Neutrophil (primary cell): ENCODE results near the gene CCBE1.

ENCODE experiments used
- H3K27ac ChIP-seq: fragments of 200-600 bp; sonication (generic); 2 replicates; pipeline ENCODE4 v1.5.1; 2016; ENCODE audit warnings: mild to moderate bottlenecking, moderate library complexity
- H3K27me3 ChIP-seq: fragments of 200-600 bp; sonication (generic); 2 replicates; pipeline ENCODE4 v1.6.0; 2016; ENCODE audit warnings: mild to moderate bottlenecking
- H3K36me3 ChIP-seq: fragments of 200-600 bp; sonication (generic); 2 replicates; pipeline ENCODE4 v1.5.1; 2017
- H3K4me1 ChIP-seq, 2 experiments: fragments of 200-600 bp in 1 of 2; sonication (generic) in 1 of 2; 1 replicate in 1 of 2; 2 replicates in 1 of 2; pipeline versions ENCODE4 v1.5.1 to v1.6.1; 2013 to 2016; ENCODE audit warnings: low read depth in 1 of 2, low read length in 1 of 2, mild to moderate bottlenecking in 1 of 2, moderate library complexity in 1 of 2; ENCODE audit not compliant: control insufficient read depth in 1 of 2, insufficient read depth in 1 of 2
- H3K4me3 ChIP-seq, 2 experiments: fragments of 200-600 bp in 1 of 2; sonication (generic) in 1 of 2; 1 replicate in 1 of 2; 2 replicates in 1 of 2; pipeline ENCODE4 v1.5.1; 2013 to 2016; ENCODE audit warnings: low read depth in 1 of 2, low read length in 1 of 2, mild to moderate bottlenecking in 1 of 2, moderate library complexity in 1 of 2
- H3K9me3 ChIP-seq: fragments of 200-600 bp; sonication (generic); 2 replicates; pipeline ENCODE4 v1.5.1; 2016
- CTCF ChIP-seq: fragments of 200-600 bp; sonication (generic); IDR thresholded peaks from 2 replicates; pipeline ENCODE4 v1.5.1; 2016; ENCODE audit warnings: antibody characterized with exemption

CCBE1 gene

GRCh38 chr18:59729781-59730180 is 32.6 kb upstream of the CCBE1 start:
- H3K9me3 ChIP-seq: no peaks in the 10 kb centered on the region
- no peak for TF ChIP-seq CTCF

DNA sequence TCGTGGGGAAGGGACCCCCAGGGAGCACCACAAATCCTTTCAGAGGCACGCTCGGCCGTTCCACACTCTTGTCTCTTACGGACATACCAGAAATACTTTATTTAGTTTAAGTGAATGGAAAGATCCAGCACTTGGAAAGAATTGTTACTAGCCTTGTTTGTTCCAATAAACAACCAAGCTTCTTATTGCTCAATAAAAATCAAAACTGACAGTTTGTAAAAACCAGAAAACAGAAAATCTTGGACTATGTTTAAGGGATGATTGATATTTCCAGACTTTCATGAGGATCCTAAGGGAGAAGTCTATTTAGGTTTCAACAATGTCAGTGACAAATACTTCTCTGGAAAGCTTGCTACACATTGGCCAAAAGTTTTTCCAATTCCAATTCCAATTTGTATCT is 31.6 kb upstream of the CCBE1 start:
- no peak overlapping the region for H3K4me3 ChIP-seq
- H3K36me3 ChIP-seq: no peaks in the 10 kb centered on the region
- no peak overlapping the region for H3K27ac ChIP-seq
- no peaks in the 10 kb centered on the region for H3K27me3 ChIP-seq
- no peaks in the 10 kb centered on the region for H3K9me3 ChIP-seq
- no peak for TF ChIP-seq CTCF
- no peaks in the 10 kb centered on the region for H3K4me1 ChIP-seq

More at GRCh38 chr18:59729781-59730180, 32.6 kb upstream of the CCBE1 start:
- Histone ChIP-seq H3K4me1 (no peaks in the 10 kb centered on the region), H3K36me3 (no peaks in the 10 kb centered on the region), H3K27ac (no peak overlapping the region), H3K4me3 (no peak overlapping the region), H3K27me3 (no peaks in the 10 kb centered on the region)

GRCh38 chr18:59725142-59725541 is 27.9 kb upstream of the CCBE1 start:
- Histone ChIP-seq H3K27ac (no peak overlapping the region), H3K9me3 (no peaks in the 10 kb centered on the region), H3K36me3 (no peaks in the 10 kb centered on the region), H3K27me3 (peaks cover 9% of the 10 kb centered on the region), H3K4me3 (no peak overlapping the region), H3K4me1 (no peaks in the 10 kb centered on the region)
- no peak for TF ChIP-seq CTCF

- Histone ChIP-seq H3K27ac (no peak overlapping the region), H3K9me3 (no peaks in the 10 kb centered on the region), H3K27me3 (peaks cover 9% of the 10 kb centered on the region), H3K4me1 (no peaks in the 10 kb centered on the region), H3K4me3 (no peak overlapping the region), H3K36me3 (no peaks in the 10 kb centered on the region)
- TF ChIP-seq CTCF: no peak
These were observed 26.9 kb upstream of the CCBE1 start for GRCh38 chr18:59724103-59724502.

- H3K4me3 ChIP-seq: no peak overlapping the region
- no peaks in the 10 kb centered on the region for H3K4me1 ChIP-seq
- no peaks in the 10 kb centered on the region for H3K9me3 ChIP-seq
- no peak for TF ChIP-seq CTCF
- H3K27ac ChIP-seq: no peak overlapping the region
- no peaks in the 10 kb centered on the region for H3K36me3 ChIP-seq
- peaks cover 9% of the 10 kb centered on the region for H3K27me3 ChIP-seq
These were observed 24.7 kb upstream of the CCBE1 start for GRCh38 chr18:59721931-59722330.

GRCh38 chr18:59721211-59721610 is 24.0 kb upstream of the CCBE1 start:
- Histone ChIP-seq H3K36me3 (no peaks in the 10 kb centered on the region), H3K9me3 (no peaks in the 10 kb centered on the region), H3K27me3 (peaks cover 9% of the 10 kb centered on the region), H3K4me3 (no peak overlapping the region), H3K4me1 (no peaks in the 10 kb centered on the region), H3K27ac (no peak overlapping the region)
- TF ChIP-seq CTCF: no peak
